Mesenchymal stem cell (in vitro differentiated cells and primary cell): ENCODE measurements around the gene TSPAN3.

Source experiments
- DNase-seq: peaks from one replicate; pipeline ENCODE4 v3.0.0-alpha.2; 2013
- H2AFZ ChIP-seq: one replicate; pipeline ENCODE4 v1.6.1; 2013; ENCODE audit warnings: low read depth, mild to moderate bottlenecking, control low read depth, inconsistent platforms, low read length, moderate library complexity
- H2AK5ac ChIP-seq: 2 replicates; pipeline ENCODE4 v1.6.1; 2013; ENCODE audit warnings: low read length, moderate library complexity, mild to moderate bottlenecking, inconsistent platforms; ENCODE audit not compliant: severe bottlenecking
- H2BK120ac ChIP-seq: one replicate; pipeline ENCODE4 v1.6.1; 2013; ENCODE audit warnings: low read depth, mild to moderate bottlenecking, inconsistent platforms, low read length, moderate library complexity
- H2BK12ac ChIP-seq, 2 experiments: one replicate each; pipeline ENCODE4 v1.6.1; 2013; ENCODE audit warnings: inconsistent platforms in 2 of 2, low read length in 2 of 2, mild to moderate bottlenecking in 2 of 2, moderate library complexity in 2 of 2, control low read depth in 1 of 2
- H2BK15ac ChIP-seq: one replicate; pipeline ENCODE4 v1.6.1; 2013; ENCODE audit warnings: mild to moderate bottlenecking, low read depth, inconsistent platforms; ENCODE audit not compliant: poor library complexity, severe bottlenecking
- H2BK5ac ChIP-seq: 2 replicates; pipeline ENCODE4 v1.6.1; 2013; ENCODE audit warnings: low read depth, mild to moderate bottlenecking, low read length, control low read depth, inconsistent platforms; ENCODE audit not compliant: poor library complexity, severe bottlenecking
- H3K14ac ChIP-seq, 2 experiments: one replicate each; pipeline ENCODE4 v1.6.1; 2013; ENCODE audit warnings: inconsistent platforms in 2 of 2, low read length in 2 of 2, control low read depth in 1 of 2, mild to moderate bottlenecking in 1 of 2, moderate library complexity in 1 of 2
- H3K18ac ChIP-seq, 2 experiments: one replicate each; pipeline ENCODE4 v1.6.1; 2013; ENCODE audit warnings: inconsistent platforms in 2 of 2, low read length in 2 of 2, control low read depth in 1 of 2, low read depth in 1 of 2, mild to moderate bottlenecking in 1 of 2
- H3K23ac ChIP-seq, 2 experiments: one replicate each; pipeline ENCODE4 v1.6.1; 2013; ENCODE audit warnings: inconsistent platforms in 2 of 2, low read length in 2 of 2, mild to moderate bottlenecking in 2 of 2, moderate library complexity in 2 of 2, control low read depth in 1 of 2
- H3K27ac ChIP-seq: 2 replicates; pipeline ENCODE4 v1.5.1; 2013; ENCODE audit warnings: mild to moderate bottlenecking, moderate library complexity, low read length, control low read depth, inconsistent platforms; ENCODE audit not compliant: poor library complexity, severe bottlenecking
- H3K27me3 ChIP-seq, 2 experiments: 2 replicates each; pipeline versions ENCODE4 v1.6.1 to v1.7.0; 2013; ENCODE audit warnings: low read length in 2 of 2, mild to moderate bottlenecking in 2 of 2, moderate library complexity in 2 of 2, control low read depth in 1 of 2, inconsistent platforms in 1 of 2; ENCODE audit not compliant: control insufficient read depth in 1 of 2, insufficient read depth in 1 of 2
- H3K36me3 ChIP-seq, 2 experiments: 2 replicates each; pipeline versions ENCODE4 v1.6.1 to v1.7.0; 2013; ENCODE audit warnings: low read length in 2 of 2, control low read depth in 1 of 2, inconsistent platforms in 1 of 2, low read depth in 1 of 2, mild to moderate bottlenecking in 1 of 2; ENCODE audit not compliant: insufficient read depth in 2 of 2, control insufficient read depth in 1 of 2
- H3K4ac ChIP-seq, 2 experiments: one replicate each; pipeline ENCODE4 v1.6.1; 2013; ENCODE audit warnings: inconsistent platforms in 2 of 2, low read length in 2 of 2, mild to moderate bottlenecking in 2 of 2, moderate library complexity in 2 of 2, control low read depth in 1 of 2, low read depth in 1 of 2
- H3K4me1 ChIP-seq: 2 replicates; pipeline ENCODE4 v1.6.1; 2013; ENCODE audit warnings: low read depth, low read length, control low read depth; ENCODE audit not compliant: control insufficient read depth, insufficient read depth
- H3K4me2 ChIP-seq: 2 replicates; pipeline ENCODE4 v1.6.1; 2013; ENCODE audit warnings: low read length, mild to moderate bottlenecking, inconsistent platforms; ENCODE audit not compliant: poor library complexity, severe bottlenecking
- H3K4me3 ChIP-seq, 2 experiments: 2 replicates each; pipeline versions ENCODE4 v1.5.1 to v1.7.0; 2013; ENCODE audit warnings: low read length in 2 of 2, mild to moderate bottlenecking in 2 of 2, control low read depth in 1 of 2, low read depth in 1 of 2; ENCODE audit not compliant: insufficient read depth in 1 of 2
- H3K79me1 ChIP-seq: replicated peaks from 2 replicates; pipeline ENCODE4 v1.6.1; 2013; ENCODE audit warnings: mild to moderate bottlenecking, control low read depth, low read length, inconsistent platforms; ENCODE audit not compliant: poor library complexity, severe bottlenecking
- H3K9ac ChIP-seq: 2 replicates; pipeline ENCODE4 v1.7.0; 2013; ENCODE audit warnings: mild to moderate bottlenecking, low read length, moderate library complexity
- H3K9me3 ChIP-seq: 2 replicates; pipeline ENCODE4 v1.7.0; 2013; ENCODE audit warnings: mild to moderate bottlenecking, low read length; ENCODE audit not compliant: control insufficient read depth
- H4K8ac ChIP-seq: one replicate; pipeline ENCODE4 v1.6.1; 2013; ENCODE audit warnings: inconsistent platforms, mild to moderate bottlenecking, low read length, moderate library complexity
- H4K91ac ChIP-seq: one replicate; pipeline ENCODE4 v1.6.1; 2013; ENCODE audit warnings: mild to moderate bottlenecking, low read length, inconsistent platforms
- WGBS: methylation state at CpG from one replicate; pipeline ENCODE4 v1.1.7; 2013; ENCODE audit warnings: mixed read lengths; 5-methylcytosine and 5-hydroxymethylcytosine counted together

Gene TSPAN3

DNA sequence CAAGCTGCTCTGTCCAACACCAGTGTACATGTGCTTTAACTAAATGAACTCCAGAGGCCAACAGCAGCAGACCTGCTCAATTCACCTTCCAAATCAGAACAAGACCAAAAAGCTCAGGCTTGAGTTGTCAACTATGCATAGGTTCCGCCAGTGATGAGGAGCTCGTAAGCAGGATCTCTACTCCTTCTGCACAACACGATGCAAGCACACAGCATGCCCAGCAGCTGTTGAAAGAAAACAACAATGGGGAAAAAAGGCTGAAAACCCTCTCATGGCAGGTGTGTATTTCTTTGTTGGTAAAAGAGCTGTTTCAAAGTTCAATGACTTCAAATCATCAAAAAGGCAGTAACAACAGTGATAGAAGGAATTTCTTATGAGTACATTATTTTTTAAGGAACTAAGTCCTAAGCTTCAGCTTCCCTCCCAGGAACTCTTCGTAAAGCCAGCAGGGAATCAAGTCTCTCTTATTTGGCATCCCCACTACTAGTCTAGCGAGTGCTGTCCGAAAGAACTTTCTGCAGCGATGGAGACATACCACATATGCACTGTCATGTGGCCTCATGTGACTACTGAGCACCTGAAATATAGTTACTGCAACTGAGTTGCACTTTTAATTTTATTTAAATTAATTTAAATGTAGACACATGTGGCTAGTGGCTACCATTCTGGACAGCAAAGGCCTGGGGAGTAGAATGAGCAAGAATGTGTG, 24.1 kb downstream of the TSPAN3 start:
- no peak overlapping the region for H2BK15ac ChIP-seq
- no peak overlapping the region for H3K18ac ChIP-seq
- H3K9me3 ChIP-seq: no peaks in the 10 kb centered on the region
- WGBS: over 99% methylated on average over 6 of the region's 7 CpGs
- no peak overlapping the region for H2AFZ ChIP-seq
- H3K79me1 ChIP-seq: peaks cover 42% of the 10 kb centered on the region
- H3K14ac ChIP-seq: no peak overlapping the region
- H3K4me3 ChIP-seq: no peak overlapping the region
- peaks cover 37 to 89% of the 10 kb centered on the region in 2 experiments for H3K36me3 ChIP-seq
- H3K4me1 ChIP-seq: no peaks in the 10 kb centered on the region
- no peak overlapping the region for H4K91ac ChIP-seq
- H3K27ac ChIP-seq: no peak overlapping the region
- no peak for DNase-seq
- H4K8ac ChIP-seq: no peak overlapping the region
- no peak overlapping the region for H3K4me2 ChIP-seq
- no peak overlapping the region for H2BK120ac ChIP-seq
- H3K9ac ChIP-seq: no peak overlapping the region
- H2BK12ac ChIP-seq: no peak overlapping the region
- no peak overlapping the region for H2AK5ac ChIP-seq
- no peak overlapping the region for H2BK5ac ChIP-seq
- H3K27me3 ChIP-seq: no peaks in the 10 kb centered on the region
- H3K4ac ChIP-seq: no peak overlapping the region
- H3K23ac ChIP-seq: no peak overlapping the region

DNA sequence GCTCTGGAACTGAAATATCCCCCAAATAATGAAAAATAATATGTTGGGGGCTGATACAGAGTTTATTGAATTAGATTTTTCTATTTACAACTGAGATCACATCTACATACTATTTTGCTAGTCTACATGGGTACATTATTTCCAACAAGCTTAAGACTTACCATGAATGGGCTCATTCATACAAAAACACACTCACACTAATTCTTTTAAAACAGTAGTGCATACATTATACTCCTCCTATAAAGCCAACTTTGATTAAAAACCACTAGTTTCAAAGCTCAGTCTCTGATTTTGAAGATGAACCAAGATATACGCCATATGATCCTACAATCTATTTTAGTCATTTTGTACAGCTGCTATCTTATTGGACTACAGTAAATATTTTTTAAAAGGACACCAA, 24.9 kb downstream of the TSPAN3 start:
- no peak overlapping the region for H2BK15ac ChIP-seq
- H3K4ac ChIP-seq: no peak overlapping the region
- H3K18ac ChIP-seq: no peak overlapping the region
- H2BK12ac ChIP-seq: no peak overlapping the region
- no peak overlapping the region for H2AK5ac ChIP-seq
- no peak overlapping the region for H2BK120ac ChIP-seq
- WGBS: 100% methylated on average over 1 of the region's 1 CpG
- no peak overlapping the region for H3K23ac ChIP-seq
- no peak overlapping the region for H3K14ac ChIP-seq
- H3K9me3 ChIP-seq: no peaks in the 10 kb centered on the region
- no peak overlapping the region for H3K4me2 ChIP-seq
- peaks cover 37 to 84% of the 10 kb centered on the region in 2 experiments for H3K36me3 ChIP-seq
- H4K8ac ChIP-seq: no peak overlapping the region
- H3K27me3 ChIP-seq: no peaks in the 10 kb centered on the region
- no peak overlapping the region for H2BK5ac ChIP-seq
- H3K4me3 ChIP-seq: no peak overlapping the region
- H2AFZ ChIP-seq: no peak overlapping the region
- no peak for DNase-seq
- H3K27ac ChIP-seq: no peak overlapping the region
- H3K4me1 ChIP-seq: no peaks in the 10 kb centered on the region
- no peak overlapping the region for H3K9ac ChIP-seq
- no peak overlapping the region for H4K91ac ChIP-seq
- peaks cover 37% of the 10 kb centered on the region for H3K79me1 ChIP-seq

DNA sequence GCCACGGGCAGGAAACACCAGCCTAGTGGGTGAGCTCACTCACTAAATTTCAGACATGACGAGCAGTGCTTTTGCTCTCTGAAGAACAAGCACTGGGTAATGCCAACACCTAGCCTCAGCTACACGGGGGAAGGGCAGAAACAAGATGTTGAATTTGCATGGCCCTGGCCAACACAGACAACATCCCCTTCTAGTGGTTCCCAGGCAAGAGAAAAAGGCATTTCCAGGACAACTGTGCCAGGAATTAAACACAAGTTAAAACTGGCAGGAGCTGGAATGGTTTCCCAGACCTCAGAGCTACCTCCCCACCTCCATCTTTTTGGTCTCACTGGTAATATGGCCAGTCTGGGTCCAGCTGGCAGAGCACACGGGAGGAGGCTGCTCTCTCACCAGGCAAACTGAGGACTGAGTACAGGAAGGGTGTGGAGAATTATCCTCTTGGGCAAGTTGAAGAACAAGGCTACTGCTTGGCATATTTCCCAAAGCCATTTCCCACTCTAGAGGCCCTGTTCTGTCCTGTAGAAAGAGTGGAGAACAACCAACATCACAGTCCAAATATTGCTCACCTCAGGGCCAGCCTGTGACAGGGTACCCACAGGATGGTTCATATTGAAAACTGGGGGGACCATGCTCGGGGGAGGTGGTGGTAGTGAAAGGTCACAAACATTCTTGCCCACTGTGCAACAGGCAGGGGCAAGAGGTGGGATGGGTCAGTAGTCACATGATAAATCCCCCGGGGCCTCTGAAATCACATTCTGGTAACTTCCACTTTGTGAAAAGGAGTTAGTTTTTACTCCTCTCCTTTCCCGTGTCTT, 26.5 kb downstream of the TSPAN3 start:
- Histone ChIP-seq H3K79me1 (peaks cover 35% of the 10 kb centered on the region), H4K8ac (no peak overlapping the region), H3K4me3 (no peak overlapping the region), H3K36me3 (peaks cover 37 to 69% of the 10 kb centered on the region in 2 experiments), H3K27ac (no peak overlapping the region), H2AK5ac (no peak overlapping the region), H4K91ac (no peak overlapping the region), H3K4me2 (no peak overlapping the region), H2BK5ac (no peak overlapping the region), H3K4me1 (no peaks in the 10 kb centered on the region), H3K4ac (no peak overlapping the region), H3K23ac (no peak overlapping the region), H3K27me3 (no peaks in the 10 kb centered on the region), H3K14ac (no peak overlapping the region), H2BK15ac (no peak overlapping the region), H2AFZ (no peak overlapping the region), H2BK120ac (no peak overlapping the region), H3K9ac (no peak overlapping the region), H3K9me3 (no peaks in the 10 kb centered on the region), H2BK12ac (no peak overlapping the region), H3K18ac (no peak overlapping the region)
- DNase-seq: no peak
- WGBS: 98% methylated on average over 6 of the region's 7 CpGs
